Endothelial cell of hepatic sinusoid (primary cell): ENCODE results near the gene GPR33.
"Not testable (repeated sequence)": the region's sequence is repeated elsewhere in the genome, so short reads cannot be mapped to it uniquely, and the experiment has no call there.

ENCODE experiments used
- in situ Hi-C: cut with HindIII; loops from 2 replicates; pipeline ENCODE4 v1.10.0; 2017; ENCODE audit warnings: low sequenced_read_pairs

GPR33 gene

GRCh38 chr14:31462450-31462849, 25.4 kb downstream of the GPR33 start:
- in situ Hi-C loops: not testable (repeated sequence)

GRCh38 chr14:31461545-31461944, 26.3 kb downstream of the GPR33 start:
- in situ Hi-C loops: no loop called here

DNA sequence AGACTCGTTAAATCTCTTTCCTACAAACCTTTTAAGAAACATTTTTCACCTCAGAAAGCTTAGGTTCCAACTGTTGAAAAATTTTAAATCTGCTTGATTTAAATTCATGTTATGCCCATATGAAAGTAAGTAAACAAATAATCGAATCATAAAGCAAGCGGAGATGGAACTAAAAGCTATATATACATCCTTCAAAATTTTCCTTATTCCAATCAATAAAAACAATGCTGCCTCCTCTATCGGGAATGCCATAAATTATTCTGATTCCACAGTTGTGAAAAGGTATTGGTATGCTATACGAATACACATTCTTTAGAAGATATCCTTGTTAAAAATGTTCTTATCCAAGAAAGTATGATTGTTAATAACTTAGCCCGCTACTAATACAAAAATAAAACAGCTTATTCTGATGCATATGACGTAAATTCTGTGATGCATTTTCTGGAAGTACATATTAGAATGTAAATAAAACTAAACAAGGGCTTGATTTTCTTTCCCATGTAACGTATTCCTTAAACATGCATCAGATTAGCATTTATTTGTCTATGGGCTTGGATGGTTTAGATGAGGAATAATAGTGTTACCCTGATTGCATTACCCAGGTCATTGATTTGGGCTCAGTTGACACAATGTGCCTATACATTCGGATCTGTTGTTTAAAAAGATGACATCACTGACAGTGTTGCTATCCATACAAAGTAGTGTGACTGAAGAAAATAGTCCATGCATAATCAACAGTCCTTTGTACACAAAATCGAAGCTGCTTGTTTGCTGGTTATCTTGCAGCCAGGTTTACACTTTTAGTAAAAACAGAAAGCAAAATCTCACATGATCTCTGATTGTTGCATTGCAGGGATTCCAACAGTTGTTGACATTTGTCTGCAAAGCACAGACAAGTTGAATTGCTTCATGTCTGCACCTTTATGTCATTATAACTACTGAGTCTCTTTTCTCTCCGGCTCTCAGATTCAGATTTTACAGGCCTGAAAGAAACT, 29.9 kb downstream of the GPR33 start:
- in situ Hi-C loops: no loop called here

DNA sequence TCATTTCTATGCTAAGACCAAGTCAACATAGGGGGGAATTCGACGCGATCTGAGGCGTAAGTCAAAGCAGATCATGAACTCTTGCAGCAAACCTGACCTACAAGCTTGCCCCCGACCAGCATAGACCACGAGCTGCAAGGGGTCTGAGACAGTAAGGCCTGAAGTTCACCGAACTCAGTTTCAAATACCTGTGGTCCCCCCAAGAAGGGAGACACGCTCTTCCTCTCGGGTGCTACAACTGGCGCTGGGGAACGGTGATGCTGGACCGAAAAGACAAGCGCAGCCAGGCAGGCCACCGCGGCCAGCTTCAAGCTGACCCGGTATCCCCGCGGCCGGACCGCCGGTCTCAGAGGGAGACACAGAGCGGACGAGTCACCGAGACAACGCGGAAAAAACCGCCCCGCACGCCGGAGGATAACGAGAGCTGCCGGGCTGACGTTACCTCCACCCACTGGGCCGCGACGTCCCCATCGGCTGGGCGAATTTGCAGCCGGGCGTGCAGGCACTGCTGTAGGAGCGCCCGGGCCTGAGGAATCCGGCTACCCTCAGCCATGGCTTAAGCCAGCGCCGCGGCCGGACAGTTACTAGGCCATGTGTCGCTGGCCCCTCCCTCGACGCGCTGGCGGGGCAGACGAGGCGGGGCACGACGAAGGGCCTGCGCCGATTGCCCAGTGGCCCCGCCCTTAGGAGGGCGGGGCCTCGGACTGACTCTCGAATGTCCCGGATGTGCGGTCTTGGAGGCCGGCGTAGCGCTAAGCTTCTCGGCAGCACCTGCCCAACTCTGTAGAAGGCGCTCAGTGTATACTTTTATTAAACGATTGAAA, 30.8 kb downstream of the GPR33 start, which contains the start of gene DTD2:
DTD2 (minus strand) TSS at position 666 of the 824 bp plus-strand sequence; CDS start at position 553, 113 bp downstream.
- in situ Hi-C loops: no loop called here

- in situ Hi-C loops: no loop called here
Measured at GRCh38 chr14:31449971-31450610, 37.7 kb downstream of the GPR33 start.

- in situ Hi-C loops: no loop called here
Measured at GRCh38 chr14:31449136-31449535, 38.7 kb downstream of the GPR33 start.

GRCh38 chr14:31445703-31446102, 42.1 kb downstream of the GPR33 start:
- in situ Hi-C loops: no loop called here

DNA sequence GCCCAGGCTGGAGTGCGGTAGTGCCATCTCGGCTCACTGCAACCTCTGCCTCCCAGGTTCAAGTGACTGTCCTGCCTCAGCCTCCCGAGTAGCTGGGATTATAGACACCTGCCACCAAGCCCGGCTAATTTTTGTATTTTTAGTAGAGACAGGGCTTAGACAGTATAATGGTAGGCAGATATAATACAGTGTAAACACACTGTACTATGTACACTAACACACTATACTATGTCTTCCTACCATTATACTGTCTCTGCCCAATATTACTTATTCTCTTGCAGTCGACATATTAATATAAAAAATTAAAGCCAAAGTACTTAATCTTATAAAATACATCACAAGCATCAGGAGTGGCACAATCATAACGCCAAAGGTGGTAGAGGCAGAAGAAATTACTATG, 45.6 kb downstream of the GPR33 start:
- in situ Hi-C loops: no loop called here

GRCh38 chr14:31441273-31442111, 46.3 kb downstream of the GPR33 start:
- in situ Hi-C loops: no loop called here

DNA sequence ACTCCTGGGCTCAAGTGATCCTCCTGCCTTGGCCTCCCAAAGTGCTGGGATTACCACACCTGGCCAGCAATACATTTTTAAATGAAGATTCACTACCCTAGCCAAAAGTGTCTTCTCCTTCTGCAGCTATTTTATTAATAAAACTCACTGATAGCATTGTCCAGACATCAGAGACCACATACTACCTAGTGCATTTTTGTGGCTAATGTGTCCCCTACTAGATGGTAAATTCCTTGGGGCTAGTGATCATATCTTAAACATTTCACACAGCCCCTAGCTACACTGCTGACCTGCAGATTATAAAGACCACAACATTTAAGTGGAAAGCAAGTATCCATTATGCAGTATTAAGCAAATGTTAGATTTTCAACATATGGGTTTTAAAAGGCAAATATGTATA, 47.6 kb downstream of the GPR33 start:
- in situ Hi-C loops: no loop called here

GRCh38 chr14:31439561-31439960, 48.3 kb downstream of the GPR33 start:
- in situ Hi-C loops: no loop called here

- in situ Hi-C loops: not testable (repeated sequence)
Measured at GRCh38 chr14:31437045-31437691, 50.7 kb downstream of the GPR33 start.

GRCh38 chr14:31435276-31435675, 52.6 kb downstream of the GPR33 start:
- in situ Hi-C loops: no loop called here
